ENCODE data around the gene GALNTL6.
"Not testable (repeated sequence)": the region's sequence is repeated elsewhere in the genome, so short reads cannot be mapped to it uniquely, and the experiment has no call there.

GALNTL6 gene

DNA sequence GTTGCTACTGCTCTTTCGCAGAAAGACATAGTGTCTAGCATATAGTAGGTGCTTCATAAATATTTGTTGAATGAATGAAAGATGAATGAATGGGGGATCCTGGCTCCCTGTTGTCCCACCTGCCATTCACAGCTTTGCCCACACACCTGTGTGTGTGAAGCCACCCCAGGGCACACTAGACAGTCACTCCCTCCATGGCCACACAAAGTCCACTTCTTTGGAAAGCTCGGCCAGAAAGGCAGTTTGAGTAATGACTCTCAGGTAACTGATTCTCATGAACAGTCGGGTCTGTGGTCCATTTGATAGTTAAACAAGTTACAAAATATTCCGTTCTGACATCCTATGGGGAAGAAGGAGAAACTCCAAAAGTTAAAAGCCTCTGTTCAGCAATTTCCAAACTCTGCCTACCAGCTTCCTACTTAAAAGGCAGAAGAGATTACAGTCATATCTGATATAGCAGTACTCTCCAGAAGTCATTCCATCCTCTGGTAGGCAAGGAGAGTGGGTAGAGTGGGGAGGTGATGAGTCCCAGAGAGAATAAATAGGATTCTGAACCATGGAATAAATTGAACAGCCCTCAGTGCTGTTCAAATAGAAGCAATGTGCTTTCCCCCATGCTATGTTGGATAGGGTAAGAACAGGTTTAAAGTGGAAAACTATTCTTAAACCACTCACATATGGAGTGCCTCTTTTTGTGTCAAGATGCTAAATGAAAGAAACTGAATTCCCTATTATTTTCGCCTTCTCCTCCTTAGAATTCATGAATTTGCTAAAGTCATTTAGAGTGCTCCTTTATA lies 1150.5 kb downstream of the GALNTL6 start:
- DNase-seq = no peak

DNA sequence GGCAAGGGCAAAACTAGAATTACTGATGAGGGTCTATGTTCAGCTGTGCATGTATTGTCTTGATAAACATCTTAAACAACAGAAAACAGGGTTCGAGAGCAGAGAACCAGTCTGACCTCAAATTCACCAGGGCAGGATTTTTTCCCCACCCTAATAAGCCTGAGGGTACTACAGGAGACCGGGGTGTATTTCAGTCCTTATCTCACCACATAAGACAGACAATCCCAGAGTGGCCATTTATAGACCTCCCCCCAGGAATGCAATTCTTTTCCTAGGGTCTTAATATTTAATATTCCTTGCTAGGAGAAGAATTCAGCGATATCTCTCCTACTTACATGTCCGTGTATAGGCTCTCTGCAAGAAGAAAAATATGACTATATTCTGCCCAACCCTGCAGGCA lies 1157.0 kb downstream of the GALNTL6 start:
- DNase-seq = not testable (repeated sequence)

GRCh38 chr4:172974586-172974985 lies 1161.4 kb downstream of the GALNTL6 start:
- no peak for DNase-seq

DNA sequence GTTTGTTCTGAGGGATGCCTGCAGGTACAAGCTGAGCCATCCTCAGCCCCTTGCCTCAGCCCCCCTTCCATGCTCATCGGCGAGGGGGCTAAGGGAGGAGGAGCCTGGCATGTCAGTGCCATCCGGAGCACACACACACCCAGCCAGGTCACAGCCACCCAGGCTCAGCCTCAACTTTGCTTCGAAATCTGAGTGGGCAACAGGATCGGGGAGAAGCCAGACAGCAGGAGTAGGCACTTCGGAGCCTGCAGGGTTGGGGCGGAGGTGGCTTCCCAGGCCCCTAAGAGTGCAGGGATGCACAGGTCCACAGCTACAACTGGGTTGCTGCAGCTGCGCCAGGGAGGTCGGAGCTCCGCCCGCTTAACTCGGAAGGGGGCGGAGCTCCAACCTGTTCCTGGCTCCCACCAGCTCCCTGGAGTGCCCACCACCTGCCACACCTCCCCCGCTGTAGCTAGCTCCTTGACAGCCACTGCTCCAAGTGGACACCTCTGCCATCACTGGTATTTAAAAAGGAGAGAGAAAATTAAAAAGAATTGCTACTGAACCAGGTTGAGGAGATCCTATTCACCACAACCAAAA lies 1162.5 kb downstream of the GALNTL6 start:
- no peak for DNase-seq

DNA sequence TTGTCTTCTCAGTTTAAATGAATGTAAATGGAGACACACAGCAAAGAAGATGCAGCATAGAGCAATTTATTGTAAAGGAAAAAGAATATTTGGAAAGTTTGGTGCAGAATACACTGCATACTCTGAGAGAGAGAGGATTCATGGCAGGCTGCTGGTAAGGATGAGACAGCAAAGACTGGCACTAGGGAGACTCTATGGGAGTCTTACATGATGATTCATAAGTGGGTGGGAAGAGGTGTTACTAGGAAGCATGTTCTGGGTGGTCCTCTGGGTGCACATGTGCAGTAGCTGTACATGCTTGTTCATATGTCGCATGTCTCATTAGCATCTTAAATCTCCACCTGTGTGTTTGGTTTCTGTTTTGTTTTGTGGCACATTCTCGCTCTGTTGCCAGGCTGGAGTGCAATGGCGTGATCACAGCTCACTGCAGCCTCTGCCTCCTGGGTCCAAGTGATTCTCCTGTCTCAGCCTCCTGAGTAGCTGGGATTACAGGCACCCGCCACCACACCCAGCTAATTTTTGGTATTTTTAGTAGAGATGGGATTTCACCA lies 1164.4 kb downstream of the GALNTL6 start:
- DNase-seq = not testable (repeated sequence)

DNA sequence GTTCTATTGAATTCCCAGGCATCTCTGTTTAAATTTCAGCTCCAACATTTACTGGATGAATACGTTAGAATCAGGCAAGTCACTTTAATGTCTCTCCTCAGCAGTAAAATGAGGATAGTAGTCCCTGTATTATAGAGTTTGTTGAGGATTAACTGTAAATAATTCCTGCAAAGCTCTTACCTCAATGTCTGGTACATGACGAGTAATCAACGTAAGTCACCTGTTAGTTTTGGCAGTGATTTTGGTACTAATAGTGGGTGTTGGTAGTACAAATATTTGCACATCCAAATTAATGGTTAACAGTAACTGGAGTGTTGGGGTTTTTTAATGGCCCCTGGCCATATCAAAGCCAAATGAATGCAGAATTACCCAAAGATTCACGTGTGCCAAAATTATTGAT lies 1165.6 kb downstream of the GALNTL6 start:
- DNase-seq = peak; percentile 11

DNA sequence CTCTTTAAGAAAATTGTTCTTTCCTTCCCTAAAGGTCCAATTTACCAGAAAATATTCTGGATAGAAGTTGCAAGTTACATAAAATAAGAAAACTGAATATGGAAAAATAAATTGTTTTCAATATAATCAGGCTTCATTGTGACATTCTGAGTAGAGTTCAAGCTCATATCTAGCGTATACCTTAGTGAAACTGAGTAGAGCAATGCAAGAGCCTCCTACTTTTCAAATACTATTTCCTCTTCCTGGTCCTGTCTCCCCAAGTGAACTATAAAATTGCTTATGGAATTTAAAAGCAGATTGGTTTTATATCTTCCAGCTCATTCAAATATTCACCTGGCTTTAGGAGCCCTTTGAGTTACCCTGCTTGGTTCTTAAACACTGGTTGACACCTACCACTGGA lies 1166.1 kb downstream of the GALNTL6 start:
- DNase-seq = no peak

- no peak for DNase-seq
These were observed 1167.0 kb downstream of the GALNTL6 start for GRCh38 chr4:172980219-172980618.

DNA sequence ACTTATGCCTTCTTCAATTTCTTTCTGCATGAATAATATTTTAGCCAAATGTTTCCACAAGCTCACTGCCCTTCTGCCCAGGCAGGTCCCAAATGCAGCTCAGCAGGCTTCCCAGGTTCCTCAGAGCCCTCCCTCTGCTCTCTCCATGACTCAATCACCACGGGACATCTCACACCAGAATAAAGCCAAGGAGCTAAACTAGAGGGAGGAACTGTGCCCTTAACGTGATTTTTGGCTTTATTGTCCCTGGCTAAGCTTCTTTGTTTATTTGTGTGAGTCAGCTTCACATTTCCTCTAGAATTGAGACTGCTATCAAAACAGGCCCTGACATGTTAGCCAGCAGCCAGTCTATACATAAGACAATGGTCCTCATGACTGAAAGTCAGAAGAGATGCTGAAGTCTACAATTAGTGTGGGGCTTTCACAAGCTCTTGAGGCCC lies 1169.0 kb downstream of the GALNTL6 start:
- peak; percentile 45 for DNase-seq

- DNase-seq = no peak
These were observed 1169.8 kb downstream of the GALNTL6 start for GRCh38 chr4:172983014-172983413.

GRCh38 chr4:172983631-172984030 lies 1170.4 kb downstream of the GALNTL6 start:
- DNase-seq = no peak

- no peak for DNase-seq
These were observed 1172.3 kb downstream of the GALNTL6 start for GRCh38 chr4:172985552-172985951.

DNA sequence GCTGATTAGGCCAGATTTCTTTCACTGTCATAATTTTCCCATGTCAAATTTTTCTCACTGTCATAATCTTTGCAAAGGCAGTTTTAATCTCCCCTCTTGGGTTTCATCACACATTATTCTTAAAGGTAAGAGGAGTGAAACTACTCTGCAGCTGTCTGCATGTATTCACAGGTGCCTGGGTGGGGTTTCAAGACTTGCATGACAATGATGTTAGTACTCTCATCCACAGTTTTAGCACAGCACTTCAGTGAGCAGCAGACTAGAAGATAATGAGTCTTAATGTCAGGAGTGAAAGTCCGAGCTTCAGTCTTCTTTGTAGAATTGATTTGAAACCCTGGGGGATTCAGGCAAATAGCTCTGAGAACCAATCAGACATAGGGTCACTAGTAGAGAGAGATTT lies 1172.9 kb downstream of the GALNTL6 start:
- no peak for DNase-seq

- no peak for DNase-seq
These were observed 1177.0 kb downstream of the GALNTL6 start for GRCh38 chr4:172989984-172990820.

- no peak for DNase-seq
These were observed 1179.6 kb downstream of the GALNTL6 start for GRCh38 chr4:172992648-172993378.

GRCh38 chr4:172995161-172995560 lies 1182.0 kb downstream of the GALNTL6 start:
- DNase-seq = no peak

- no peak for DNase-seq
These were observed 1182.5 kb downstream of the GALNTL6 start for GRCh38 chr4:172995704-172996103.

DNA sequence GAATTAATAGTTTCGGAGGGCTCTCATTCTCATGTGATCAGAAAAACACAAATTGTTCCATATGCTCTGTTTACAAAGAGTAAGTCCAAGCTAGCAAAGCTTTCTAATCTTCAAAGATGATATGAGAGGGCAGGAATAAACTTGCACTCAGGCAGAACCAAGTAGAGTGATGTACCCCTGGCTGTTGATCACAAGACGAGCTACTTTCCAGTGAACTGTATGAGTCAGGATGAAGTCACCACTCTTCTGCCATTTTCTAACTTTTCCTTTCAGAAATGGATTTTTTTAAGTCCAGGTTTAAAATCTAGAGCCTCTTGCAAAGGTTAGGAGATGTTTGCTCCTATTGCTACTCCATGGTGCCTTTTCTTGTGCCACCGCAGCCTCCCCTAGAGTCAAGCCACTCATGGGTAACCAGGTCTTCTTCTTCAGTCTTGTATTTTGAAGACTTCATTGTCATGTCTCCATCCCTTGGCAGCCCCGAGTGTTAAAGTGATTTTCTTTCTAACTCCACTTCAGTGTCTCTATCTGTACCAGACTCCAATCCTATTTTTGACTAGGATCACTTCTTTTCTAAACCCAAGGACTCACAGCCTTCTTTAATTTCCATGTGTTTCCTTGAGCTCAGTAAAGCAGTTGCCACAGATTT lies 1183.5 kb downstream of the GALNTL6 start:
- DNase-seq = no peak

DNA sequence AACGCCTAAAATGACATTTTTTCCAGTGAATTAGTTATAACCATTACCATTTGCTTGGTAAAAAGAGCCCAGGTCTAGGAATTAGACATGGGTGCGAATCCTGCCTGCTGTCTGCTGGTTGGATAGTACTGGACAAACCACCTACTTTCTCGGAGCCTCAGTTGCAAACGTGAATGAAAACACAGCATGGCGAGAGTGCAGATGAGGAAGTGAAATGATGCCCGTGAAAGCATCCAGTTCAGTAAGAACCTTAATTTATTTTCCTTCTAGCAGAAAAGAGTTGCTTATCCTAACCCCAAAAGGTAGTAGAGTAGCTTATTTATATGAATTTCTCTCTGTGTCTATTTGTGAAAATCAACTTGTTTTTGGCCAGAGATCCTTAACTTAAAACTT lies 1184.0 kb downstream of the GALNTL6 start:
- no peak for DNase-seq

DNA sequence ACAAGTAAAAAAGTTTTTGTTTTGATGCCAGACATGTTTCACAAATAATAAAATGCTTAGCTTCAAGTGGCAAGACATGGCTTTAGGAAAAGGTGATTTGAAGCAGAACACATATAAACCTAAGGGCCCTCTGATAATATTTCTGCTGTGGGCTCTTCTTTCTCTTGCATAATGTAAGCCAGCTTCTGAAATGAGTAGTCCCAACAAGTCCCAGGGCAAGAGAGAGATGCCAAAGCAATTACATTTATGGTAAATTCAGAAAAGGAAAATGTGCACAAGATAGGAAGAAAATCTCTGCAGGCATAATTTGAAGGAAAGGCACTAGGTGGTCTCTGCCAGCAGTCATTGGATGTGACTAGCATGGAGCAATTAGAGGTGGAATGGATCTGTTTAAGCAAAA lies 1184.7 kb downstream of the GALNTL6 start:
- DNase-seq = no peak

- peak; percentile 14 for DNase-seq
These were observed 1185.6 kb downstream of the GALNTL6 start for GRCh38 chr4:172998527-172999469.

All from DMS153 (cell line).